Muscle of back (tissue), 13 donors: ENCODE results near the gene TP53TG3D. TPM values are rescaled to one million over a fixed set of nuclear protein-coding genes. Genes with fewer than 3 reads are reported as not detected.
"Not testable (repeated sequence)": the region's sequence is repeated elsewhere in the genome, so short reads cannot be mapped to it uniquely, and the experiment has no call there.

Experiments
- DNase-seq, 3 donors: peaks; one replicate each; pipeline versions ENCODE4 v3.0.0 to v3.0.0-alpha.2; 2013
- long read RNA-seq, 9 donors: transcript quantifications; one replicate each; lab custom pipeline, GENCODE V29; 2026
- polyA plus RNA-seq, 10 donors: library from polyadenylated mRNA; unstranded; fragments of 120-200 nt; gene quantifications; one replicate each; pipeline ENCODE4 v1.2.1, GENCODE V29; 2013; ENCODE audit not compliant: insufficient read length in 10 of 10

TP53TG3D gene, protein sequence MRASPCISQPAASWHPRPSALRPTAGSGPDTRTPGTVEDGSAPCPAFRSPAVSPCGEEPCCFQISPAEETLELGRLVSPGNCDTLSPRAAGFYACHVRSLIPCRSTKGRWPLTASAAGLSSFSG
- polyA plus RNA-seq: under 1 TPM in 2 of 10 donors, not detected in 8; 0.30 to 0.60 TPM
- long read RNA-seq, donor 1: 0 reads
- long read RNA-seq, donor 2: 0 reads
- long read RNA-seq, donor 3: 0 reads
- long read RNA-seq, donor 4: 0 reads
- long read RNA-seq, donor 5: 0 reads
- long read RNA-seq, donor 6: 0 reads
- long read RNA-seq, donor 7: 0 reads
- long read RNA-seq, donor 8: 0 reads
- long read RNA-seq, donor 9: 0 reads

DNA sequence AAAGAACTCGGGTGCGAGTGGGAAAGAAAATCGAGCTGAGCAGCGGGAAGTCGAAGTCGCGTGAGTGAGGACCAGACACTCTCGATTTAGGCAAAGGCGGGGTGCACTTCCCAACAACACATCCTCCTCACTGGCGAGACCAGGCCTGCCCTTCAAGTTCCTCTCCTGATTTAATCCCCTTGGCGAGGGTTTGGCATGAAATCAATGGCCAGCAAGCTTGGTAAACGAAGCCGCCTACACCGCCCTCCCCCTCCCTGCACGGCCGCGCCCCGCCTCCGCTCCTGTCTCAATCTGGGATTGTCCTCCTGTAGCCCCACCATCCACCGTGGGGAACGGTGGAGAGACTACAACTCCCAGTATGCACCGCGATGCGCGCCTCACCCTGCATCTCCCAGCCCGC lies at the start of gene TP53TG3D:
Gene TP53TG3D, plus strand, starts transcription at position 301 of the 400 bp plus-strand sequence. Its CDS starts 68 bp downstream, at position 369.
- DNase-seq: not testable (repeated sequence)

DNA sequence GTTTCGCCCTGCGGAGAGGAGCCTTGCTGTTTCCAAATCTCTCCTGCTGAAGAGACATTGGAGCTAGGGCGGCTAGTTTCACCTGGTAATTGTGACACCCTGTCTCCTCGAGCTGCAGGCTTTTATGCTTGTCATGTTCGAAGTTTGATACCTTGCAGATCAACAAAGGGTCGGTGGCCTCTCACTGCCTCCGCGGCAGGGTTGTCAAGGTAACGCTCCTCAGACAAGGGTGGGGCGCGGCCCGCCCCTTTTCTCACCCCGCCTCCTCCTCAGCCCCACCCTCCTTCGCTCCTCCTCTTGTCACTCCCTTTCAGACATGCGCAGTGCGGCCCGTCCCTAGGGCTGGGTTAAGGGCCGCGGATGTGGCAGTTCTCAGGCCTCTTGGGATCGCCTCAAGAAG lies 421 bp downstream of the TP53TG3D start:
- DNase-seq: not testable (repeated sequence)

DNA sequence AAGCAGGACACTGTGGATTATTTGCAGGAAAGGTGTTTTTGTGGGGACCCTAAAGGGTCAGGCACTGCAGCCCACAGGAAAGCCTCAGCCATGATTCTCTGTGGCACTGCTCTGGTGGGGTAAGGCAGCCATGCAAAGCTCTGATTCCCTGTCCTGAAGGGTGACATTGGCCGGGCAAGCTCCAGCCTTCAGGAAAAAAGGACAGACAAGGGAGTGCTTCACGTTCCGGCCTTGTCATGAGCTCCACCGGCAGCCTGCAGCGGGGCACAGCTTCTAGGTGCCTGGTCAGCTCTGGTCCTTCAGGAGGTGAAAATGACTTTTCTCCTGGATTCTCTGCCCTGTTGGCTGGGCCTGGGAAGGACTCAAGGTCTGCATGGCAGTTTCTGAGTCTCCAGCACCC lies 8.4 kb downstream of the TP53TG3D start:
- not testable (repeated sequence) for DNase-seq

DNA sequence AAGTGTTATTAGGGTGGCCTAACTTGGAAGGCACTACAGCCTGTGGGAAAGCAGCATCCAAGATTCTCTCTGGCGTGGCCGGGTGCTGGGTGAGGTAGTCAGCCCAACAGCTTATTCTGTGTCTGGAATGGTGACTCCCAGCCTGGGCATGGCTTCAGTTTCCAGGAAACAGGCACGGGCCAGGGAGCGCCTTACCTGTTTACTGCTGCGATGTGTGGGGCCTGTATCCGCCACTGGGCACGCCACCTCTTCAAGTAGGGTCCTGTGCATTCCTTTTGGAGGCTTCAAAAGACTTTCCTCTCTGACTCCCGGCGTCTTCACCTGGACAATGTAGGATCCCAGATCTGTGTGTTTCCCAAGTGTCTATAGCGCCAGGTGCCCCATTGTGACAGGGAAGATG lies 10.5 kb downstream of the TP53TG3D start:
- not testable (repeated sequence) for DNase-seq

DNA sequence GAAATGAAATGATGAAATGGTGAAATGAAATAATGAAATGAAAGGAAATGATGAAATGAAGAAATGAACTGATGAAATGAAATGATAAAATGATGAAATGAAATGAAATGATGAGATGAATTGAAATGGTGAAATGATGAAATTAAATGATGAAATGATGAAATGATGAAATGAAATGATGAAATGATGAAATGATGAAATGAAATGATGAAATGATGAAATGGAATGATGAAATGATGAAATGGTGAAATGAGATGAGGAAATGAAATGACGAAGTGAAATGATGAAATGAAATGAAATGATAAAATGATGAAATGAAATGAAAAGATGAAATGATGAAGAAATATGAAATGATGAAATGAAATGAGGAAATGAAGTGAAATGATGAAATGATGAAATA lies 28.8 kb downstream of the TP53TG3D start:
- DNase-seq: not testable (repeated sequence)

DNA sequence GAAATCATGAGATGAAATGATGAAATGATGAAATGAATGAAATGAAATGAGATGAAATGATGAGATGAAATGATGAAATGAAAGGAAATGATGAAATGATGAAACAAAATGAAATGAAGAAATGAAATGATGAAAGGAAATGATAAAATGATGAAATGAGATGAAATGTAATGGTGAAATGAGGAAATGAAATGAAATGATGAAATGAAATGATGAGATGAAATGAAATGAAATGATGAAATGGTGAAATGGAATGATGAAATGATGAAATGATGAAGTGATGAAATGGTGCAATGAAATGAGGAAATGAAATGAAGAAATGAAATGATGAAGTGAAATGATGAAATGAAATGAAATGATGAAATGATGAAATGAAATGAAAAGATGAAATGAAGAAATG lies 29.9 kb downstream of the TP53TG3D start:
- not testable (repeated sequence) for DNase-seq

DNA sequence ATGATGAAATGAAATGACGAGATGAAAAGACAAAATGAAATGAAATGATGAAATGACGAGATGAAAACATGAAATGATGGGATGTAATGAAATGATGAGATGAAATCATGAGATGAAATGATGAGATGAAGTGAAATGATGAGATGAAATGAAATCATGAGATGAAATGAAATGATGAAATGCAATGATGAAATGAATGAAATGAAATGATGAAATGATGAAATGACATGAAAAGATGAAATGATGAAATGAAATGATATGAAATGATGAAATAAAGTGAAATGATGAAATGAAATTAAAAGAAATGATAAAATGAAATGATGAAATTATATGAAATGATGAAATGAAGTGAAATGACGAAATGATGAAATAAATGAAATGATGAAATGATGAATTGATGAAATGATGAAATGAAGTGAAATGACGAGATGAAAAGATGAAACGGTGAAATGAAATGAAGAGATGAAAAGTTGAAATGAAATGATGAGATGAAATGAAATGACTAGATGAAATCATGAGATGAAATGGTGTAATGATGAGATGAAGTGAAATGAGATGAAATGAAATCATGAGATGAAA lies 30.9 kb downstream of the TP53TG3D start:
- not testable (repeated sequence) for DNase-seq

DNA sequence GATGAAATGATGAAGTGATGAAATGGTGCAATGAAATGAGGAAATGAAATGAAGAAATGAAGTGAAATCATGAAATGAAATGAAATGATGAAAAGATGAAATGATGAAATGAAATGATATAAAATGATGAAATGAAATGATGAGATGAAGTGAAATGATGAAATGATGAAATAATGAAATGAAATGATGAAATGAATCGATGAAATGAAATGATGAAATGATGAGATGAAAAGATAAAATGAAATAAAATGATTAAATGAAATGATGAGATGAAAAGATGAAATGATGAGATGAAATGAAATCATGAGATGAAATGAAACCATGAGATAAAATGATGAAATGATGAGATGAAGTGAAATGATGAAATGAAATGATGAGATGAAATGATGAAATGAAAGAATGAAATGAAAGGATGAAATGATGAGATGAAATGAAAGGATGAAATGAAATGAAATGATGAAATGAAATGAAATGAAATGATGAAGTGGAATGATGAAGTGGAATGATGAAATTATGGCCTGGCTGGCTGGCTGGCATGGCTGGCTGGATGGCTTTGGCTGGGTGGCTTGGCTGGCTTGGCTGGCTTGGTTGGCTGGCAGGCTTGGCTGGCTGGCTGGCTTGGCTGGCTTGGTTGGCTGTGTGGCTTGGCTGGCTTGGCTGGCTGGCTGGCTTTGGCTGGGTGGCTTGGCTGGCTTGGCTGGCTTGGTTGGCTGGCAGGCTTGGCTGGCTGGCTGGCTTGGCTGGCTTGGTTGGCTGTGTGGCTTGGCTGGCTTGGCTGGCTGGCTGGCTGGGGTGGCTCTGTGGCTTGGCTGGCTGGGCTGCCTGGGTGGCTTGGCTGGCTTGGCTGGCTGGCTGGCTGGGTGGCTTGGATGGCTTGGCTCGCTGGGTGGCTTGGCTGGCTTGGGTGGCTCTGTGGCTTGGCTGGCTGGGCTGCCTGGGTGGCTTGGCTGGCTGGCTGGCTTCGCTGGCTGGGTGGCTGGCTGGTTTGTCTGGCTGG lies 32.0 kb downstream of the TP53TG3D start:
- DNase-seq: not testable (repeated sequence)

DNA sequence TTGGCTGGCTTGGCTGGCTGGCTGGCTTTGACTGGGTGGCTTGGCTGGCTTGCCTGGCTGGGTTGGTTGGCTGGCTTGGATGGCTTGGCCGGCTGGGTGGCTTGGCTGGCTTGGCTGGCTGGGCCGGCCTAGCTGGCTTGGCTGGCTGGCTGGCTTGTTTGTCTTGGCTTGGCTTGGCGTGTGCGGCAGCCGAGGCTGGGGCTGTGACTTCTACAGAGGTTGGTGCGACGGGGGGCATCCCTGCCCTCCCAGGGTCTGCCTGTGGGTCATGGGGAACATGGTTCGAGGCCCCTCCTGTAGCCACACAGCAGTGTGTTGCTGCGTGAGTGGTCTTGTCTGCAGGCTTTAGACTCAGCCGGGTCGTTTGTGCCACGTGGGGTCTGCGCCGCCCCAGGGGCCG lies 33.1 kb downstream of the TP53TG3D start:
- DNase-seq: not testable (repeated sequence)

DNA sequence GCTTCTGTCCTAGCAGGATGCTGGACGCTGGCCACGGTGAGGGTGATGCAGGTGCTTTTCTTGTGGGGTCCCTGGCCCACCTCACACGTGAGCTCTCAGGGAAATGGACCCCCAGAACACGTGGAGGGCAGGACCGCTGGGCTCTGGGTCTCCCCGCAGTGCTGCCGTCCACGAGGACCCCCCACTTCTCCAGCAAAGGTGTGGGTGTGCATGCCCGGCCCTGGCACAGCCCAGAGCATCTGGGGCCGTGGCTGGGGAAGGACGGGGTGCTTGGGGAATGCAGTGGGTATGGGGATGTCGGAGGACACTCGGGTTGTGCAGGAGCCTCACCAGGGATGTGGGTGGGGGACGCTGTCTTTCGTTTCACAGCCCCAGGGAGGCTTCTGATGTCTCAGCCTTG lies 34.7 kb downstream of the TP53TG3D start:
- DNase-seq: not testable (repeated sequence)

DNA sequence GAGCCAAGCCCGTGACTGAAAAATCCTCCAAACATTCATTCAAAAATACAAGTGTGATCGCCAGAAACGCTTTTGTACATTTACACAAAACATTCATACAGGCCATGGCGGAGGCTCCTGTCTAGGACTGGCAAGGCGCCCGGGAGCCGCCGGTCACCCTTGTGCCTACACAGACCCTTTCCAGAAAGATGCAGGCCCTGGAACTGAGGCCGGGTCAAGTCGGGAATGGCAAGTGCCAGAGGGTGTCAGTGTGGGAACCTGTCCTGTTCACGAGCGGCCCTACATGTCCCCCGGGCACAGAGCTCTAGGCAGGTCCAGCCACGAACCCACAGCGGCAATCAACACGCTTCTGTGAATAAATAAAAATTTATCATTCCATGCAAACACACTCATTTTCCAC lies 36.1 kb downstream of the TP53TG3D start:
- not testable (repeated sequence) for DNase-seq

DNA sequence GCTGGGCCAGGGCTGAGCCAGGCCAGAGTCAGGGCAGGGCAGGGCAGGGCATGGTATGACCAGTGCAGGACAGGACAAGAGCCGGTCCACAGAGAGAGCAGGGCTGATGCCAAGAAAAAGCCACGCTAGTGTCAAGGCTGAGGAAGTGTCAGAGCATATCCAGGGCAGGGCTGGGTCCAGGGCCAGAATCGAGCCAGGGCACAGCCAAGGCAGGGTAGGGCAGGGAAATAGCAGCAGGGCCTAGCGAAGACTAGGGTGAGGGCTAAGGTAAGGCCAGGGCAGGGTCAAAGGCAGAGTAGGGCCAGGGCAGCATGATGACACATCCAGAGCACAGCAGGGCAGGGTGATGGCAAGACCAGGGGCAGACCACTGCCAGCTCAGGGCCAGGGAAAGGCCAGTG lies 49.7 kb downstream of the TP53TG3D start:
- DNase-seq: not testable (repeated sequence)
